ENCODE measurements around the gene PDE6B.
"Not testable (repeated sequence)": the region's sequence is repeated elsewhere in the genome, so short reads cannot be mapped to it uniquely, and the experiment has no call there.

PDE6B gene

DNA sequence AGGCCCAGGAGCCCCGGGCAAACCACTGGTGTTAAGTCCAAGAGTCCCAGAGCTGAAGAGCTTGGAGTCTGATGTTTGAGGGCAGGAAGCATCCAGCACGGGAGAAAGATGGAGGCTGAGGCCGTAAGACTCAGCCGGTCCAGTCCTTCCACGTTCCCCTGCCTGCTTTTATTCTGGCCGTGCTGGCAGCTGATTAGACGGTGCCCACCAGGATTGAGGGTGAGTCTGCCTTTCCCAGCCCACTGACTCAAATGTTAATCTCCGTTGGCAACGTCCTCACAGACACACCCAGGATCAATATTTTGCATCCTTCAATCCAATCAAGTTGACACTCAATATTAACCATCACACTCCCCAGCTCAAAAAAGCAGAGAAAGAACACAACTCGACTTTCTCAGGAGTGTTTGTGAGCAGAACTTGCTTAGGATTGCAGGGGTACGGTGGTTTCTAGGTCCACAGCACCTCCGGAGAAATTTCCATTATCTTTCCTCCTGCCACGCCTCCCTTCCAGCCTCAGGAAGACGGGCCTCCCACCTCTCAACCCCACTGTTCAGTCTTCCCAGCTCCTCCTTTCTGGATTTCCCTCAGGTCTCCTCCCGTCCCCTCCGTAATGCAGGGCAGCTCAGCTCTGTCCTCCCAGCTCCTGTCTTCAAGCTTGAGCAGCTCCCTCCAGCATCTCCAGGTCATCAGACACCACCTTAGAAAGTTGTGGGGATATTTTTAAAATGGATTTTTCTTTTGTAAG, 36.0 kb upstream of the PDE6B start:
- TF ChIP-seq, protein P1, sequence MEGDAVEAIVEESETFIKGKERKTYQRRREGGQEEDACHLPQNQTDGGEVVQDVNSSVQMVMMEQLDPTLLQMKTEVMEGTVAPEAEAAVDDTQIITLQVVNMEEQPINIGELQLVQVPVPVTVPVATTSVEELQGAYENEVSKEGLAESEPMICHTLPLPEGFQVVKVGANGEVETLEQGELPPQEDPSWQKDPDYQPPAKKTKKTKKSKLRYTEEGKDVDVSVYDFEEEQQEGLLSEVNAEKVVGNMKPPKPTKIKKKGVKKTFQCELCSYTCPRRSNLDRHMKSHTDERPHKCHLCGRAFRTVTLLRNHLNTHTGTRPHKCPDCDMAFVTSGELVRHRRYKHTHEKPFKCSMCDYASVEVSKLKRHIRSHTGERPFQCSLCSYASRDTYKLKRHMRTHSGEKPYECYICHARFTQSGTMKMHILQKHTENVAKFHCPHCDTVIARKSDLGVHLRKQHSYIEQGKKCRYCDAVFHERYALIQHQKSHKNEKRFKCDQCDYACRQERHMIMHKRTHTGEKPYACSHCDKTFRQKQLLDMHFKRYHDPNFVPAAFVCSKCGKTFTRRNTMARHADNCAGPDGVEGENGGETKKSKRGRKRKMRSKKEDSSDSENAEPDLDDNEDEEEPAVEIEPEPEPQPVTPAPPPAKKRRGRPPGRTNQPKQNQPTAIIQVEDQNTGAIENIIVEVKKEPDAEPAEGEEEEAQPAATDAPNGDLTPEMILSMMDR (IDR thresholded peaks at IDR 0.05; ENCODE audit: low read depth, low read length): no peak
- H3K4me3 ChIP-seq (ENCODE audit: low read depth, low read length): no peak overlapping the region

DNA sequence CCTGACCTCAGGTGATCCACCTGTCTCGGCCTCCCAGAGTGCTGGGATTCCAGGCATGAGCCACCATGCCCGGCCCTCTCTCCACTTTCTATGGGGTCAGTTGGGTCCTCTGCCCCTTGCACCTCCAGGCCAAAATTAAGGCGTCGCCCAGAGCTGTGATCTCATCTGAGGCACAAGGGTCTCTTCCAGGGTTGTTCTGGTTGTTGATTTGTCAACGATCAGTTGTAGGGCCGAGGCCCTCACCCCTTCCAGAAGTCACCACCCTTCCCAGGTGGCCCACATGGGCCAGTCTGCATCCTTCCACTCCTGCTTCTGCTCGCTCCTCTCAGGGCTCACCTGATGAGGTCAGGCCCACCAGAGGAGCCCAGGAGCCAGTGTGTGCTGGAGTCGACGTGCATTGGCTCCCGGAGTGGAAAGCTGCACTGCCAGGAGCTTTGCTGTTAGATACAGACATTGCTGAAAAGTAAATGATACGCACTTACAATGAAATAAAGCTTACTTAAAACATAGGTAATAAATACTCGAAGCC, 35.0 kb upstream of the PDE6B start:
- TF ChIP-seq, protein P1 (IDR thresholded peaks at IDR 0.05; ENCODE audit: low read depth, low read length): no peak
- H3K4me3 ChIP-seq (ENCODE audit: low read depth, low read length): no peak overlapping the region

DNA sequence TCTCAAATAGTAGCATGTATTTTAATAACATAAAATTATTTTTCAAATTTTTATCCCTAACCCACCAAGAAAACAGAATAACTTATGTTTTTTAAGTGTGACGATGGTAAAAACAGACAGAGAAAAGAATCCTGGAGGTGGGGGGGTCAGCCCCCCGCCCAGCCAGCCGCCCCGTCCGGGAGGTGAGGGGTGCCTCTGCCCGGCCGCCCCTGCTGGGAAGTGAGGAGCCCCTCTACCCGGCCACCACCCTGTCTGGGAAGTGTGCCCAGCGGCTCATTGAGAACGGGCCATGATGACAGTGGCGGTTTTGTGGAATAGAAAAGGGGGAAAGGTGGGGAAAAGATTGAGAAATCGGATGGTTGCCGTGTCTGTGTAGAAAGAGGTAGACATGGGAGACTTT, 33.2 kb upstream of the PDE6B start:
- H3K4me3 ChIP-seq (ENCODE audit: low read depth, low read length): not testable (repeated sequence)

GRCh38 chr4:592825-593520, 32.4 kb upstream of the PDE6B start:
- TF ChIP-seq, protein P1 (IDR thresholded peaks at IDR 0.05; ENCODE audit: low read depth, low read length): no peak
- no peak overlapping the region for H3K4me3 ChIP-seq (ENCODE audit: low read depth, low read length)

DNA sequence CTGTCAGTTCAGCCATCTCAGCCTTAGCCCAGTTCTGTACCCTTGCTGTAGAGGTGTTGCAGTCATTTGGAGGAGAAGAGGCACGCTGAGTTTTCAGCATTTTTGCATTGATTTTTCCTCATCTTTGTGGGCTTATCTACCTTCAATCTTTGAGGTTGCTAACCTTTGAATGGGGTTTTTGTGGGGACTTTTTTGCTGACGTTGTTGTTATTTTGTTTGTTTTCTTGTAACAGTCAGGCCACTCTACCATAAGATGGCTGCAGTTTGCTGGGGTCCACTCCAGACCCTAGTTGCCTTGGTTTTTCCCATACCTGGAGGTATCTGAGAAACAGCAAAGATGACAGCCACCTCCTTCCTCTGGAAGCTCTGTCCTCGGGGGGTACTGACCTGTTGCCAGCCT, 26.4 kb upstream of the PDE6B start:
- TF ChIP-seq, protein P1 (IDR thresholded peaks at IDR 0.05; ENCODE audit: low read depth, low read length): no peak
- no peak overlapping the region for H3K4me3 ChIP-seq (ENCODE audit: low read depth, low read length)

GRCh38 chr4:600166-600565, 25.2 kb upstream of the PDE6B start:
- H3K4me3 ChIP-seq (ENCODE audit: low read depth, low read length): no peak overlapping the region
- TF ChIP-seq, protein P1 (IDR thresholded peaks at IDR 0.05; ENCODE audit: low read depth, low read length): no peak

DNA sequence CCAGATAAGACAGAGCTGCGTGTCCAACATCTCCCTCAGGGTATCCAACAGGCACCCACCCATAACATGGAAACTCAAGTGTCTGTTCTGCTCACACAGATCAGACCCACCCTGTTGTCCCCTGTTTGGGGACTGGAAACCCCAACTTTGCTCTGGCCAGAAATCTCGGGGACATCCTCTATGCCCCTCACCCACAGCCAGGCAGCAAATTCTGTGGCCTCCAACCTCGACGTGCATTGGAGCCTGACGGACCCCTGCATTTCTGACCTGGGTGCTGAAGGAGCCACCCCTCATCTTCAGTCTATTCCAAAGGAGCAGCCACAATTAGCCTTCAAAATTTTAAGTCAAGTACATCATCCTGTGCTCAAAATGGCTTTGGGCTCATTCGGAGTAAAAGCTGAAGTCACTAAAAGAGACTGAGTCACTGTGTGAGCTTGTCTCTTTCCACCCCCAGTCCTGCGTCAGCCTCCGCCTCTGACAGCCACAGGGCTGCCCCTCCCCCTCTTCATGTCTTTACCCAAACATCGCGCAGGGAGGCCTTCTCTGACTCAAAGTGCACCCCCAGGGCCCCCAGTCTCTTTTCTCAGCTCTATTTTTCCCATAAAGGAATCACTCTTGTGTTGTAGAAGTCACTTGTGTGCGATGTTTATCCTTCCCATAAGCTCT, 24.4 kb upstream of the PDE6B start:
- no peak overlapping the region for H3K4me3 ChIP-seq (ENCODE audit: low read depth, low read length)
- TF ChIP-seq, protein P1 (IDR thresholded peaks at IDR 0.05; ENCODE audit: low read depth, low read length): no peak

All from WI38 (cell line).